HG03565 (cell line): Measurements from ENCODE around the gene PCDHA3.
"Not testable (repeated sequence)": the region's sequence is repeated elsewhere in the genome, so short reads cannot be mapped to it uniquely, and the experiment has no call there.

ENCODE experiments used
- ATAC-seq: cut with Tn5 transposase; IDR thresholded peaks from one replicate; pipeline ENCODE4 v1.9.1; 2021; ENCODE audit warnings: mild to moderate bottlenecking, moderate library complexity; ENCODE audit not compliant: unreplicated experiment

PCDHA3 gene

GRCh38 chr5:140800816-140801493, at the start of gene PCDHA3:
PCDHA3 (plus strand) TSS chr5:140801057.
- no peak for ATAC-seq

DNA sequence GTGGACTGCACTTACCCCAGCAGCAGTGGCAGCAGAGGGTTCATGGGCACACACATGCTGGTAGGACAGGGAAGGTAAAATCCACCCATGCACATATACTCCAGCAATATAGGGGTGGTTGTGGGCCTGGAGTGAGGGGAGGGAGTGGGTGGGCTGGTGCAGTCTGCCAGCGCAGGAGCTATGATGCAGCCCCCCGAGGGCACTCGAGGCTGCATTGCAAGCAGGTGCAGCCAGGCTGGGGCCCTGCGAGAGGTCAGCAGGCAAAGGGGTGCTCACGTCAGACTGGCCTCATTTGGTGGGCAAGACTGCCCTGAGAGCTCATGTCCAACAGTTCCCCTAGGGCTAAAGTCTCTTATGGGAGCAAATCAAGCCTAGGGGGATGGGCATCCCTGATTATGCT, 47.3 kb upstream of the PCDHA3 start:
- no peak for ATAC-seq

GRCh38 chr5:140764177-140764973, 36.5 kb upstream of the PCDHA3 start:
- no peak for ATAC-seq

DNA sequence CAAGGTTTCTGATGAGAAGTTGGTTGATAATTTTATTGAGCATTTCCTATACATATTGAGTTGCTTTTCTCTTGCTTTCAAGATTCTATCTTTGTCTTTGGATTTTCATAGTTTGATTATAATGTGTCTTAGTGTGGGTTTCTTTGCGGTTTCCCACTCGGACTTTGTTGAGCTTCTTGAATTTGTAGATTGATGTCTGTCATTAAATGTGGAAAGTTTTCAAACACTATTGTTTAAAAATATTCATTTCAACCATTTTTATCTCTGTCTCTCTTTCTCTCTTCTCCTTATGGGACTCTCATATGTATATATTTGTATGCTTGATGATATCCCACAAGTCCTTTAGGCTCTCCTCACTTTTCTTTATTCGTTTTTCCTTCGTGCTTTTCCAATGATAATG, 33.4 kb upstream of the PCDHA3 start:
- ATAC-seq = no peak

DNA sequence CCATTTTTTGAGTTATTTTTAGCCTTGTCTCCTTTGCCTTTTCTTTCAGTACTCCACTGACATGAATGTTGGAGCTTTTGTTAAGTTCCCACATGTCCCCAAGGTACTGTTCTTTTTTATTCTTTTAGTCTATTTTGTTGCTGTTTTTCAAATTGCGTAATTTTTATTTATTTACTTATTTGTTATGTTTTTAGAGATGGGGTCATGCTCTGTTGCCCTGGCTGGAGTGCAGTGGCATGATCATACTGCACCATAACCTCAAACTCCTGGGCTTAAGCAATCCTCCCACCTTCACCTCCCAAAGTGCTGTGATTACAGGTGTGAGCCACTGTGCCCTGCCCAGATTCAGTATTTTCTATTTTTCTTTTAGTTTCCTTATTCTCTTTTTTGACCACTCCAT, 20.3 kb upstream of the PCDHA3 start:
- ATAC-seq = no peak

- ATAC-seq = no peak
Observed at GRCh38 chr5:140785905-140786686, 14.8 kb upstream of the PCDHA3 start, which contains the start of gene PCDHA1. PCDHA1 (plus strand) TSS chr5:140786140.

GRCh38 chr5:140787422-140787821, 13.4 kb upstream of the PCDHA3 start:
- not testable (repeated sequence) for ATAC-seq

DNA sequence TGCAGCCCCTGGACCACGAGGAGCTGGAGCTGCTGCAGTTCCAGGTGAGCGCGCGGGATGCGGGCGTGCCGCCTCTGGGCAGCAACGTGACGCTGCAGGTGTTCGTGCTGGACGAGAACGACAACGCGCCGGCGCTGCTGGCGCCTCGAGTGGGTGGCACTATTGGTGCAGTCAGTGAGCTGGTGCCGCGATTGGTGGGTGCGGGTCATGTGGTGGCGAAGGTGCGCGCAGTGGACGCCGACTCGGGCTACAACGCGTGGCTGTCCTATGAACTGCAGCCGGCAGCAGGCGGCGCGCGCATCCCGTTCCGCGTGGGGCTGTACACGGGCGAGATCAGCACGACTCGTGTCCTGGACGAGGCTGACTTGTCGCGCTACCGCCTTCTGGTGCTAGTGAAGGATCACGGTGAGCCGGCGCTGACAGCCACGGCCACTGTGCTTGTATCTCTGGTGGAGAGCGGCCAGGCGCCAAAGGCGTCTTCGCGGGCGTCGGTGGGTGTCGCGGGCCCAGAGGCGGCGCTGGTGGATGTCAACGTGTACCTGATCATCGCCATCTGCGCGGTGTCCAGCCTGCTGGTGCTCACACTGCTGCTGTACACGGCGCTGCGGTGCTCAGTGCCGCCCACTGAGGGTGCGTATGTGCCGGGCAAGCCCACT, 12.9 kb upstream of the PCDHA3 start:
- ATAC-seq = not testable (repeated sequence)

- no peak for ATAC-seq
Observed at GRCh38 chr5:140791089-140791488, 9.8 kb upstream of the PCDHA3 start.

- no peak for ATAC-seq
Observed at GRCh38 chr5:140794595-140795258, 6.1 kb upstream of the PCDHA3 start, which contains the start of gene PCDHA2. PCDHA2 (plus strand) TSS chr5:140794852.

DNA sequence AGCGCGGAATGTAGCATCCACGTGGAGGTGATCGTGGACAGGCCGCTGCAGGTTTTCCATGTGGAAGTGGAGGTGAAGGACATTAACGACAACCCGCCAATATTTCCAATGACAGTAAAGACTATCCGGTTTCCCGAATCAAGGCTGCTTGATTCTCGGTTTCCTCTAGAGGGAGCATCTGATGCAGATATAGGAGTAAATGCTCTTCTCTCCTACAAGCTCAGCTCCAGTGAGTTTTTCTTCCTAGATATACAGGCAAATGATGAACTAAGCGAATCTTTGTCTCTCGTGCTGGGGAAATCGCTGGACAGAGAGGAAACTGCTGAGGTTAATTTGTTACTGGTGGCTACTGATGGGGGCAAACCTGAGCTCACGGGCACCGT, 5.6 kb upstream of the PCDHA3 start:
- ATAC-seq = no peak

GRCh38 chr5:140796072-140796717, 4.7 kb upstream of the PCDHA3 start:
- not testable (repeated sequence) for ATAC-seq

DNA sequence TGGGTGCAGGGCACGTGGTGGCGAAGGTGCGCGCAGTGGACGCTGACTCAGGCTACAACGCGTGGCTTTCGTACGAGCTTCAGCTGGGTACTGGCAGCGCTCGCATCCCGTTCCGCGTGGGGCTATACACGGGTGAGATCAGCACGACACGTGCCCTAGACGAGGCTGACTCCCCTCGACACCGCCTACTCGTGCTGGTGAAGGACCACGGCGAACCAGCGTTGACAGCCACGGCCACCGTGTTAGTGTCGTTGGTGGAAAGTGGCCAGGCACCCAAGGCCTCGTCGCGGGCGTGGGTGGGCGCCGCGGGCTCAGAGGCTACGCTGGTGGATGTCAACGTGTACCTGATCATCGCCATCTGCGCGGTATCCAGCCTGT, 4.2 kb upstream of the PCDHA3 start:
- no peak for ATAC-seq

DNA sequence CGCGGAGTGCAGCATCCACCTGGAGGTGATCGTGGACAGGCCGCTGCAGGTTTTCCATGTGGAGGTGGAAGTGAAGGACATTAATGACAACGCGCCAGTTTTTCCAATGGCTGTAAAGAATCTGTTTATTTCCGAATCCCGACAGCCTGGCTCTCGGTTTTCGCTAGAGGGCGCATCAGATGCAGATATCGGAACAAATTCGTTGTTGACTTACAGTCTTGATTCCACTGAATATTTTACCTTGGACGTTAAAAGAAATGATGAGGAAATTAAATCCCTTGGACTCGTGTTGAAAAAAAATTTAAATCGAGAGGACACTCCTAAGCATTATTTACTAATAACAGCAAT, 611 bp downstream of the PCDHA3 start:
- ATAC-seq = no peak

- not testable (repeated sequence) for ATAC-seq
Observed at GRCh38 chr5:140802381-140802780, 1.5 kb downstream of the PCDHA3 start.

DNA sequence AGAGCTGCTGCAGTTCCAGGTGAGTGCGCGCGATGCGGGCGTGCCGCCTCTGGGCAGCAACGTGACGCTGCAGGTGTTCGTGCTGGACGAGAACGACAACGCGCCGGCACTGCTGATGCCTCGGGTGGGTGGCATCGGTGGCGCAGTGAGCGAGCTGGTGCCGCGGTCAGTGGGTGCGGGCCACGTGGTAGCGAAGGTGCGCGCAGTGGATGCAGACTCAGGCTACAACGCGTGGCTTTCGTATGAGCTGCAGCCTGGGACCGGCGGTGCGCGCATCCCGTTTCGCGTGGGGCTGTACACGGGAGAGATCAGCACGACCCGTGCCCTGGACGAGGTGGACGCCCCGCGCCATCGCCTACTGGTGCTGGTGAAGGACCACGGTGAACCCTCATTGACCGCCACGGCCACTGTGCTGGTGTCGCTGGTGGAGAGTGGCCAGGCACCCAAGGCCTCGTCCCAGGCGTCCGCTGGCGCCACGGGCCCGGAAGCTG, 2.0 kb downstream of the PCDHA3 start:
- ATAC-seq = no peak

- ATAC-seq = no peak
Observed at GRCh38 chr5:140806834-140807775, 6.2 kb downstream of the PCDHA3 start, which contains the start of gene PCDHA4. PCDHA4 (plus strand) TSS chr5:140807068.

DNA sequence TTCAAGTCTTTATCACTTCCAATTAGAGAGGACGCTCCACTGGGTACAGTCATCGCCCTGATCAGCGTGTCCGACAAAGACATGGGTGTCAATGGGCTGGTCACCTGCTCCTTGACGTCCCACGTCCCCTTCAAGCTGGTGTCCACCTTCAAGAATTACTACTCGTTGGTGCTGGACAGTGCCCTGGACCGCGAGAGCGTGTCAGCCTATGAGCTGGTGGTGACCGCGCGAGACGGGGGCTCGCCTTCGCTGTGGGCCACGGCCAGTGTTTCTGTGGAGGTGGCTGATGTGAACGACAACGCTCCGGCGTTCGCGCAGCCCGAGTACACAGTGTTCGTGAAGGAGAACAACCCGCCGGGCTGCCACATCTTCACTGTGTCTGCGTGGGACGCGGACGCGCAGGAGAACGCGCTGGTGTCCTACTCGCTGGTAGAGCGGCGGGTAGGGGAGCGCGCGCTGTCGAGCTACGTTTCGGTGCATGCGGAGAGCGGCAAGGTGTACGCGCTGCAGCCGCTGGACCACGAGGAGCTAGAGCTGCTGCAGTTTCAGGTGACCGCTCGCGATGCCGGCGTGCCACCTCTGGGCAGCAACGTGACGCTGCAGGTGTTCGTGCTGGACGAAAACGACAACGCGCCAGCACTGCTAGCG, 7.5 kb downstream of the PCDHA3 start:
- not testable (repeated sequence) for ATAC-seq
